Uterus (tissue), 4 donors: Measurements from ENCODE around the gene SFMBT2. TPM values are rescaled to one million over a fixed set of nuclear protein-coding genes. Genes with fewer than 3 reads are reported as not detected.

Experiments used
- DNase-seq, 2 donors: peaks; one replicate each; pipeline ENCODE4 v3.0.0-alpha.2; 2019 to 2020
- H3K27ac ChIP-seq, 2 donors: fragments of 200-600 bp; sonication (generic); 1 replicate in 1 of 2; 2 replicates in 1 of 2; pipeline ENCODE4 v1.5.1; 2016 to 2018
- H3K27me3 ChIP-seq, 2 donors: fragments of 200-600 bp; sonication (generic); one replicate each; pipeline ENCODE4 v1.5.1; 2018 to 2019; ENCODE audit warnings: control low read depth in 1 of 2
- H3K36me3 ChIP-seq, 2 donors: fragments of 200-600 bp; sonication (generic); one replicate each; pipeline ENCODE4 v1.5.1; 2019; ENCODE audit warnings: control low read depth in 1 of 2
- H3K4me1 ChIP-seq, 2 donors: fragments of 200-600 bp; sonication (generic); one replicate each; pipeline ENCODE4 v1.5.1; 2018 to 2019; ENCODE audit warnings: control low read depth in 1 of 2
- H3K4me3 ChIP-seq, 2 donors: fragments of 200-600 bp; sonication (generic); 1 replicate in 1 of 2; 2 replicates in 1 of 2; pipeline ENCODE4 v1.5.1; 2018 to 2019; ENCODE audit warnings: mild to moderate bottlenecking in 1 of 2
- H3K9me3 ChIP-seq, 2 donors: fragments of 200-600 bp; sonication (generic); one replicate each; pipeline ENCODE4 v1.5.1; 2019; ENCODE audit warnings: control low read depth in 1 of 2
- CTCF ChIP-seq, 4 experiments: fragments of 200-600 bp in 2 of 4; fragments of 450-650 bp in 2 of 4; sonication (generic) in 2 of 4; IDR thresholded peaks; one replicate each; pipeline ENCODE4 v1.5.1; 2016 to 2019; ENCODE audit warnings: antibody characterized with exemption in 4 of 4, mild to moderate bottlenecking in 2 of 4, moderate library complexity in 1 of 4
- POLR2A ChIP-seq, 2 donors: fragments of 450-650 bp; IDR thresholded peaks; one replicate each; pipeline ENCODE4 v1.6.1; 2016; ENCODE audit warnings: antibody characterized with exemption in 2 of 2, mild to moderate bottlenecking in 1 of 2, moderate library complexity in 1 of 2
- intact Hi-C: fragments of 100-400 bp; cut with DNase I; formaldehyde crosslinking; loops from one replicate; pipeline ENCODE4 v1.15.1; 2023; ENCODE audit warnings: low total_unique reads
- total RNA-seq, 4 donors: library from RNA; depleted of rRNA in 3 of 4; stranded (reverse); fragments of >200 nt in 3 of 4; gene quantifications; one replicate each; pipeline versions ENCODE4 v1.1.0 to v1.2.4, GENCODE V29; 2014 to 2023
- donor health status: DM: yes; HTN: yes; CAD: no.

SFMBT2 gene
- total RNA-seq, 4 donors from 2014 or later = 7.7 to 23.4 (median 14.7) TPM

DNA sequence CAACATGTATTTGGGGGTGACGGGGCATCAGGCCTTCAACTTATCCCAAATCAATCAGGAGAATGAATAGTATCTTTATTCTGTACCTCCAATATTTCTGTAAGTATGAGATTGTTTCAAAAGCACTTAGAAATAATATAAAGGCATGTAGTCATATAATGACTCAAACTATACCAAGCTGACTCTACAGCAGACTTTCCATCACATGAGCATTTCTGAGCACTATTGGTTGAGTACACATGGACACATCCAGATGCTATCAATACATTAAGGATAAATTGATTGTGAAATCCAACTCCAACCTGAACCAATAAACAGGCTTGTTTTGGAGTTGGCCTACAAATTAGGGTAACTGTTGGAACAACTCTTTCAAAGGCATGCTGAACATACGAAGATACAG lies 229.4 kb downstream of the SFMBT2 start:
- H3K27me3 ChIP-seq = no peaks in the 10 kb centered on the region
- no peak for DNase-seq
- H3K4me1 ChIP-seq = no peaks in the 10 kb centered on the region
- H3K9me3 ChIP-seq = no peaks in the 10 kb centered on the region
- H3K36me3 ChIP-seq = no peaks in the 10 kb centered on the region
- no peak for TF ChIP-seq POLR2A (IDR thresholded peaks at IDR 0.05)
- no peak for TF ChIP-seq CTCF (IDR thresholded peaks at IDR 0.05)
- no peak overlapping the region for H3K27ac ChIP-seq
- intact Hi-C loops = no loop called here
- no peak overlapping the region for H3K4me3 ChIP-seq

GRCh38 chr10:7179536-7179935 lies 231.3 kb downstream of the SFMBT2 start:
- H3K4me1 ChIP-seq = no peaks in the 10 kb centered on the region
- H3K36me3 ChIP-seq = no peaks in the 10 kb centered on the region
- TF ChIP-seq CTCF (IDR thresholded peaks at IDR 0.05) (no peak), POLR2A (IDR thresholded peaks at IDR 0.05) (no peak)
- H3K27ac ChIP-seq = no peak overlapping the region
- intact Hi-C loops = no loop called here
- DNase-seq = no peak
- no peaks in the 10 kb centered on the region for H3K27me3 ChIP-seq
- H3K4me3 ChIP-seq = no peak overlapping the region
- no peaks in the 10 kb centered on the region for H3K9me3 ChIP-seq

GRCh38 chr10:7173948-7174347 lies 236.9 kb downstream of the SFMBT2 start:
- intact Hi-C loops = no loop called here
- Histone ChIP-seq H3K27me3 (no peaks in the 10 kb centered on the region), H3K27ac (no peak overlapping the region), H3K4me1 (no peaks in the 10 kb centered on the region), H3K4me3 (no peak overlapping the region), H3K9me3 (no peaks in the 10 kb centered on the region), H3K36me3 (no peaks in the 10 kb centered on the region)
- no peak for DNase-seq
- TF ChIP-seq CTCF (IDR thresholded peaks at IDR 0.05) (no peak), POLR2A (IDR thresholded peaks at IDR 0.05) (no peak)

GRCh38 chr10:7171825-7172224 lies 239.0 kb downstream of the SFMBT2 start:
- H3K4me1 ChIP-seq = no peaks in the 10 kb centered on the region

More at GRCh38 chr10:7171825-7172224, 239.0 kb downstream of the SFMBT2 start:
- Histone ChIP-seq H3K27ac (no peak overlapping the region), H3K4me3 (no peak overlapping the region), H3K27me3 (no peaks in the 10 kb centered on the region), H3K9me3 (no peaks in the 10 kb centered on the region), H3K36me3 (no peaks in the 10 kb centered on the region)
- intact Hi-C loops = no loop called here
- no peak for DNase-seq
- TF ChIP-seq POLR2A (IDR thresholded peaks at IDR 0.05) = no peak
- no peak for TF ChIP-seq CTCF (IDR thresholded peaks at IDR 0.05)
